IPS DF 6.9 (cell line): ENCODE measurements around the gene NDUFC2.
"Not testable (repeated sequence)": the region's sequence is repeated elsewhere in the genome, so short reads cannot be mapped to it uniquely, and the experiment has no call there.

Experiments used
- DNase-seq: peaks from one replicate; pipeline ENCODE4 v3.0.0-alpha.2; 2013; ENCODE audit warnings: low read depth, low spot score
- H3K27ac ChIP-seq: one replicate; pipeline ENCODE4 v1.5.1; 2013; ENCODE audit warnings: low read length, control low read depth
- H3K27me3 ChIP-seq: 2 replicates; pipeline ENCODE4 v1.6.1; 2013; ENCODE audit warnings: mild to moderate bottlenecking, low read length; ENCODE audit not compliant: control insufficient read depth, insufficient read depth
- H3K36me3 ChIP-seq: 2 replicates; pipeline ENCODE4 v1.6.1; 2013; ENCODE audit warnings: low read length; ENCODE audit not compliant: control insufficient read depth, insufficient read depth
- H3K4me1 ChIP-seq: 2 replicates; pipeline ENCODE4 v1.6.1; 2013; ENCODE audit warnings: low read length; ENCODE audit not compliant: control insufficient read depth, insufficient read depth
- H3K4me3 ChIP-seq: 2 replicates; pipeline ENCODE4 v1.5.1; 2013; ENCODE audit warnings: mild to moderate bottlenecking, low read length
- H3K9me3 ChIP-seq: 2 replicates; pipeline ENCODE4 v1.6.1; 2013; ENCODE audit warnings: low read length, inconsistent platforms; ENCODE audit not compliant: control insufficient read depth, insufficient read depth
- WGBS: extraction: QIAGEN DNeasy Blood & Tissue Kit; methylation state at CpG from one replicate; pipeline ENCODE4 v1.1.7; 2013; ENCODE audit warnings: mixed read lengths, missing lambda C conversion rate; ENCODE audit not compliant: insufficient read length, insufficient coverage; 5-methylcytosine and 5-hydroxymethylcytosine counted together

The NDUFC2 gene

DNA sequence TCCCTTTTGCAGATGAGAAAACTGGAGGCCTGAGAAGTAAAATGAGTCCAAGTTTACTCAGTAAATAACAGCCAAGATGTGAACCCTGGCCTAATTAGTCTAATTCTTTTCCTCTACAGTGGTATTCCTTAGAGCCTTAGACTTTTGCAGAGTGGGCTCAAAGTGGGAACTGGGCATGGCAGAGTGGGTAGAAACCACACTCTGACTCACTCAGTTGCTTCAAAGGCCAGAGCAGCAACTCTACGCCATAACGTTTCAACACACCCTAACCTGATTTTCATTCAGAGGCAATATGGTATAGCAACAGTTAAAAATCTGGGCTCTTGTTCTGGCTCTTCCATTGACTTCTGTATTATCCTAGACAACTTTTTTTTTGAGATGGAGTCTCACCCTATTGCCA, 13.2 kb downstream of the NDUFC2 start:
- Histone ChIP-seq H3K9me3 (no peaks in the 10 kb centered on the region), H3K27me3 (no peaks in the 10 kb centered on the region), H3K36me3 (no peaks in the 10 kb centered on the region; the same call in 1 of the 2 replicates), H3K4me3 (no peak overlapping the region), H3K27ac (no peak overlapping the region), H3K4me1 (no peaks in the 10 kb centered on the region)
- WGBS: no CpG with 5 or more reads among the region's 2 CpGs
- DNase-seq: no peak

DNA sequence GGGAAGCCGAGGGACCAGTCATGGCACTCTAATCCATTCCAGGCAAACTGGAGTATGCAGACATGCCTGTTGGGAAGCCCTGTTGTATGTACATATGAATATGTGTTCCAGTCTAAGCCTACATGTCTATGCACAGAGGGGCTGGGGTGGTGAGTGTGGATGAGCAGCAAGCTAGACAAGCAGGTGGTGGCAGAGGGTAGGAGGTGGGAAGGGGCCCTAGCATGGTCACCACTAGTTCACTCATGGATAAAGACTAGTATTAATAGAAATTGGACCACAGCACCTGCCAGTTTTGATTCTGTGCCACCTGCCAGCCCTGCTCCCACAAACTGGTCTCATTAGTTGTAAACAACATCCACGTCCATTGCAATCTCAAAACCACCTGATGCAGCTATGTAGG, 14.5 kb downstream of the NDUFC2 start:
- WGBS: no CpG with 5 or more reads among the region's 2 CpGs
- Histone ChIP-seq H3K9me3 (no peaks in the 10 kb centered on the region), H3K27me3 (no peaks in the 10 kb centered on the region), H3K4me1 (no peaks in the 10 kb centered on the region), H3K27ac (no peak overlapping the region), H3K4me3 (no peak overlapping the region), H3K36me3 (no peaks in the 10 kb centered on the region; the same call in 1 of the 2 replicates)
- DNase-seq: no peak

DNA sequence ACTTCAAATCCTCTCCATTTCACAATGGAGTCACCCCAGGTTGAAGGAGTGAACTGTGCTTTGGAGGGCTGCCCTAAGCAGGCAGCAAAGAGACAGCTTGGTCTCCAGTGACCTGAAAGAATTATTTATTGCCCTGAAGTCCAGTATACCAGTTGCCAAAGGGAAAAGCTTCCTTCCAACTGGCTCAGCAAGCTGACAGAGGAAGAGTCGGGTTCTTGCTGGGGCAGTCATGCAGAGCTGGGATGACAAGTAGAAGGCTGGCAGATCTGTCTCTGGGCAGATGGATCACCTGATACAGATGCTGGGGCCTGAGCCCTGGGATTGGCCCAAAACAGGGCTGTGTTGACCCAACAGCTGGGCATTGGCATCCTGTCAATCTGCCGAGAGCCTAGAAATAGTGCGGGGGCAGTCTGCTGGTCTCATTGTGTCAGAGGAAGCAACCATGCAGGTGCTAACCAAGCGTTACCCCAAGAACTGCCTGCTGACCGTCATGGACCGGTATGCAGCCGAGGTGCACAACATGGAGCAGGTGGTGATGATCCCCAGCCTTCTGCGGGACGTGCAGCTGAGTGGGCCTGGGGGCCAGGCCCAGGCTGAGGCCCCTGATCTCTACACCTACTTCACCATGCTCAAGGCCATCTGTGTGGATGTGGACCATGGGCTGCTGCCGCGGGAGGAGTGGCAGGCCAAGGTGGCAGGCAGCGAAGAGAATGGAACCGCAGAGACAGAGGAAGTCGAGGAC, 16.1 kb downstream of the NDUFC2 start, which contains the start of gene THRSP:
Gene THRSP (plus strand): TSS at position 422 of the 742 bp plus-strand sequence. CDS start 21 bp downstream, at position 443.
- Histone ChIP-seq H3K27me3 (no peaks in the 10 kb centered on the region), H3K36me3 (no peaks in the 10 kb centered on the region), H3K9me3 (no peaks in the 10 kb centered on the region), H3K4me1 (no peaks in the 10 kb centered on the region), H3K4me3 (no peak within 1 kb of the TSS), H3K27ac (no peak within 1 kb of the TSS)
- DNase-seq: no peak
- no CpG with 5 or more reads among the region's 14 CpGs for WGBS

DNA sequence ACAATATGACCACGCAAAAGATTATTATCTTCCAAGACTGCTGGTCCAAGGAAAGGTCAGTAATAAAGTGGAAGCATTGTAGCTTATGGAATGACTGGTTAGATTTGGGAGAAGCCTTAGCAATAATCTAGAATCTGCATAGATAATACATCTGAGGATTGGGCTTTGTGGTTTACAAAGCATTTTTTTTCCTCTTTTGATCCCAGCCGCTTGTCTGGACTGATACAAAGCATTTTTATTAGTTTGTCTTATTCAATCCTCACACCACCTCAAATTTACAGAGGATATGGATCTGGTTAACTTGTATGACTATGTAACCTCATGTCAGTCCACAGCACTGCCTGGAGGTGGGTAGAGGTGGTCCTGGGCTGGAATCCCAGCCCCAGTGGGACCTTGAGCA, 17.0 kb downstream of the NDUFC2 start:
- Histone ChIP-seq H3K36me3 (no peaks in the 10 kb centered on the region), H3K4me1 (no peaks in the 10 kb centered on the region), H3K9me3 (no peaks in the 10 kb centered on the region), H3K4me3 (no peak overlapping the region), H3K27me3 (no peaks in the 10 kb centered on the region), H3K27ac (no peak overlapping the region)
- DNase-seq: no peak
- no CpG with 5 or more reads among the region's 2 CpGs for WGBS

DNA sequence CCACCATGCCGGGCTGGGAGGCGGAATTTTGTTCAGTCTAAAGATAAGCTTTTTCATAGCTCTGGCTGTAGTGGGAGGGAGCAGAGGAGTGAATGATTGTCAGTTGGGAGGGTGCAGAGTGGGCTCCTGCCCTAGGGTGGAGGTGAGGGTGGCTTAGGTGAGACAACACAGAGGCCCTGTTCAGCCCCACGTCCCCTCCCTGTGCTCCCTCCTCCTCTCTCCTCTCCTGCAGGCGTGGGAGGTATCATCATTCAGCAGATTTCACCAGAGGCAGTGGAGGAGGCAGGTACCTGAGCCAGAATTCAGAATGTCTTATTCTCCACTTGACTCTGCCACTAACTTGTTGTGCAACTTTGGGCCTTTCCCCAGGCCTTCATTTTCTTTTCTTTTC, 17.7 kb downstream of the NDUFC2 start:
- WGBS: no CpG with 5 or more reads among the region's 4 CpGs
- Histone ChIP-seq H3K4me1 (no peaks in the 10 kb centered on the region), H3K4me3 (no peak overlapping the region), H3K27me3 (no peaks in the 10 kb centered on the region), H3K27ac (no peak overlapping the region), H3K9me3 (no peaks in the 10 kb centered on the region), H3K36me3 (no peaks in the 10 kb centered on the region)
- no peak for DNase-seq

DNA sequence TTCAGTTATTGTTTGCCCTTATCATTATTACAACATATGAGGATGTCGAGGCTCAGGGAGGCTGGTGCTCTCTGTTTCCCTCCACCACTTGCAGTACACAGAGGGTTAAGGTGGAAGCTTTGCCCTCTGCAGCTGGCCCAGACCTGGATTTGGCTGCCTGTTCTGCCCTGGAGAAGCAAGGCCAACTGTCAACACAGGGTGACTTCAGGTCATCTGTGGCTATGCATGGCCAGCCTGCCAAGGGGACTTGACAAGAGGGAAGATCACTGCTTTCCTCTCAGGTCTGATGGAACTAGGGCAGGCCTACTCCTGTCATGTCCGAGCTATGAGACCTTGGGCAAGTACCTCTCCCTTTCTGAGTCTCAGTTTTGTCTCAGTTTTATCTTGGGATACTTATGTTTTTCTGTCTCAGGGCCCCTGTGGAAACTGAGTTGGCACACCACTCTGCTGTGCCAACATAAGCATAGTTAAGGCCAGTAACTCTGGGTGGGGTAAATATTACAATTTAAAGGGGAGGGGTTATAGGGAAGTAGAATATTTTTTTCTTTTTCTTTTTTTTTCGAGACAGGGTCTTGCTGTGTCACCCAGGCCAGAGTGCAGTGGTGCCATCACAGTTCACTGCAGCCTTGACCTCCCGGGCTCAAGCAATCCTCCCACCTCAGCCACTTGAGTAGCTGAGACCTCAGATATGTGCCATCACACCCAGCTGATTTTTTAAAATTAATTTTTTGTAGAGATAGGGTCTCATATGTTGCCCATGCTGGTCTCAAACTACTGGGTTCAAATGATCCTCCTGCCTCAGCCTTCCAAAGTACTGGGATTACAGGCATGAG, 18.4 kb downstream of the NDUFC2 start:
- H3K36me3 ChIP-seq: no peaks in the 10 kb centered on the region
- H3K9me3 ChIP-seq: no peaks in the 10 kb centered on the region
- no peaks in the 10 kb centered on the region for H3K4me1 ChIP-seq
- DNase-seq: no peak
- H3K27ac ChIP-seq: no peak overlapping the region
- no peaks in the 10 kb centered on the region for H3K27me3 ChIP-seq
- H3K4me3 ChIP-seq: no peak overlapping the region
- WGBS: no CpG with 5 or more reads among the region's 4 CpGs

DNA sequence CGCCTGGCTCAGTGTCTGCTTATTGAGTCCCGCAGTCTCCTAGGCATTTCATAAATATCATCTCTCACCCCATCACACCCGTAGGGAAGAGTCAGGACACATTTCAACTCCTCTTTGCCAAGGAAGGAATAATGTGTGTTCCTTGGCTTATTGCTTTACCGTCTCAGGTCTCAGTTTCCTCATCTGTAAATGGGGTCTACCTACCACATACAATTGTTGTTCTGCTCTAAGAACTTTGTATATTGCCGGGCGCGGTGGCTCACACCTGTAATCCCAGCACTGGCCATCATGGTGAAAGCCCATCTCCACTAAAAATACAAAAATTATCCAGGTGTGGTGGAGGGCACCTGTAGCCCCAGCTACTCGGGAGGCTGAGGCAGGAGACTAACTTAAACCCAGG, 19.1 kb downstream of the NDUFC2 start:
- no peaks in the 10 kb centered on the region for H3K9me3 ChIP-seq
- DNase-seq: no peak
- no peaks in the 10 kb centered on the region for H3K4me1 ChIP-seq
- H3K36me3 ChIP-seq: no peaks in the 10 kb centered on the region
- WGBS: no CpG with 5 or more reads among the region's 8 CpGs
- H3K27ac ChIP-seq: no peak overlapping the region
- H3K4me3 ChIP-seq: no peak overlapping the region
- H3K27me3 ChIP-seq: no peaks in the 10 kb centered on the region

DNA sequence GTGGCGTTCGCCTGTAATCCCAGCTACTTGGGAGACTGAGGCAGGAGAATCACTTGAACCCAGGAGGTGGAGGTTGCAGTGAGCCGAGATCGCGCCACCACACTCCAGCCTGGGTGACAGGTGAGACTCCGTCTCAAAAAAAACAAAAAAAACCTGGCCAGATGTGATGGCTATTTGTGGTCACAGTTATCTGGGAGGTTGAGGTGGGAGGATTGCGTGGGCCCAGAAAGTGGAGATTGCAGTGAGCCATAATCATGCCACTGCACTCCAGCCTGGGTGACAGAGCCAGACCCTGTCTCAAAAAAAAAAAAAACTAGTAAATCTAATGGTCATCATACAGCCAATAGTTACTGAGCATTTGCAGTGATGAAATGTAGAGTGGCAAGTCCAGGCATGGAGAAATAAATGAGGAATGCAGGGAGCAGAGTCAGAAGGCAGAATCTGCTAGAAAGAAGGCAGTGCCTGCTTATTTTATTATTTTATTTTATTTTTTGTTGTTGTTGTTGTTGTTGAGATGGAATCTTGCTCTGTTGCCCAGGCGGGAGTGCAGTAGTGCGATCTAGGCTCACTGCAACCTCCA, 19.8 kb downstream of the NDUFC2 start:
- not testable (repeated sequence) for DNase-seq, H3K9me3 ChIP-seq, H3K36me3 ChIP-seq, H3K27me3 ChIP-seq, H3K4me3 ChIP-seq, H3K27ac ChIP-seq, H3K4me1 ChIP-seq
- no CpG with 5 or more reads among the region's 9 CpGs for WGBS

DNA sequence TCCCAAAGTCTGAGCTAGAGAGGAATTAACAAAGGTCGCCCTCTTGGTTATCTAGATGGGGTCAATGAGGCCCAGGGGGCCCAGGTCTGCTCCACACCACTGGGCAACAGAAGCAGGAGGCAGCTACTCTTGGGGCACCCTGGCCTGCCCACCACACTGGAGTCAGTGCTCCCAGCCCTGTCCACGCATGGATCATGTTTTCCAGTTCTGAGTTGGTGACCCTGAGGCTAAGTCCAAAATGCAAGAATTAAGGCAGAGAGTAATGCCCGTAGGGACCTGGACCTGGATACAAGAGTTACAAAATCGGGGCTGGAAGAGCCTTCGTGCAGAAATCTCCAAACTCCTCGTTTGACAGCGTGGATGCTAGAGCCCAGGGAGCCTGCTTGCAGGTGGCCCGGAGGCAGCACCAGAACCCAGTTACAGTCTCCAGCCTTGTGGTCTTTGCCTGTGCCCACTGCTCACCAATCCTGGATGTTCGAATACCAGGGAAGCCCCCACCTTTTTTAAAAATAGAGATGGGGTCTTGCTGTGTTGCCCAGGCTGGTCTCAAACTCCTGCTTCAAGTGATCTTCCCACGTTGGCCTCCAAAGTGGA, 22.1 kb downstream of the NDUFC2 start:
- Histone ChIP-seq H3K36me3 (no peaks in the 10 kb centered on the region), H3K9me3 (no peaks in the 10 kb centered on the region), H3K4me3 (no peak overlapping the region), H3K27ac (no peak overlapping the region), H3K27me3 (no peaks in the 10 kb centered on the region; the same call in 1 of the 2 replicates), H3K4me1 (no peaks in the 10 kb centered on the region)
- DNase-seq: no peak
- no CpG with 5 or more reads among the region's 10 CpGs for WGBS

DNA sequence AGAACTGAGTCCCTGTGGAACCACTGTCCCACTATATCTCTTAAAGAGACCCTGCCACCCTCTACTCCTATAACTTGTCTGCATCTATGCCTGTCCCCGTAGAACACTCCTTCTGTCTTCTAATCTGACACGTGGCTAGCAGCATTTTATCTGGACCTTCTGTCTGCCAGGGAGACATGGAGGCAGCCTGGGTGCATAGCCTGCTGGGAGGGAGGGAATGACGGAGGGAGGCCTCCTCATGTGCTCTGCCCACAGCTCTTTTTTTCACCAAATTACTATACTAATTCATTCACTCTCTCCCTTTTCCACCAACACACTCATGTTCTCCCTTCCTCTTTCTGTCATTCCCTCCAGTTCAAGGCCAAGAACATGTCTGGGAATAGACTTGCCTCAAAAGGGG, 23.6 kb downstream of the NDUFC2 start:
- Histone ChIP-seq H3K36me3 (no peaks in the 10 kb centered on the region), H3K4me3 (no peak overlapping the region), H3K27ac (no peak overlapping the region), H3K4me1 (no peaks in the 10 kb centered on the region), H3K9me3 (no peaks in the 10 kb centered on the region), H3K27me3 (no peaks in the 10 kb centered on the region; the same call in 1 of the 2 replicates)
- DNase-seq: no peak
- no CpG with 5 or more reads among the region's 3 CpGs for WGBS
